Testis (tissue), 2 donors: ENCODE results near the gene KRTAP5-1.

Experiments used
- POLR2A ChIP-seq: fragments of 450-650 bp; IDR thresholded peaks from one replicate; pipeline ENCODE4 v1.6.1; 2017; ENCODE audit warnings: antibody characterized with exemption, mild to moderate bottlenecking, moderate library complexity
- TF ChIP-seq, protein P1 (sequence below), 3 experiments: fragments of 450-650 bp in 2 of 3; fragments of 200-600 bp in 1 of 3; sonication (generic) in 1 of 3; IDR thresholded peaks; one replicate each; pipeline ENCODE4 v1.5.1; 2016 to 2019; ENCODE audit warnings: antibody characterized with exemption in 3 of 3, mild to moderate bottlenecking in 2 of 3, moderate library complexity in 1 of 3

DNA sequence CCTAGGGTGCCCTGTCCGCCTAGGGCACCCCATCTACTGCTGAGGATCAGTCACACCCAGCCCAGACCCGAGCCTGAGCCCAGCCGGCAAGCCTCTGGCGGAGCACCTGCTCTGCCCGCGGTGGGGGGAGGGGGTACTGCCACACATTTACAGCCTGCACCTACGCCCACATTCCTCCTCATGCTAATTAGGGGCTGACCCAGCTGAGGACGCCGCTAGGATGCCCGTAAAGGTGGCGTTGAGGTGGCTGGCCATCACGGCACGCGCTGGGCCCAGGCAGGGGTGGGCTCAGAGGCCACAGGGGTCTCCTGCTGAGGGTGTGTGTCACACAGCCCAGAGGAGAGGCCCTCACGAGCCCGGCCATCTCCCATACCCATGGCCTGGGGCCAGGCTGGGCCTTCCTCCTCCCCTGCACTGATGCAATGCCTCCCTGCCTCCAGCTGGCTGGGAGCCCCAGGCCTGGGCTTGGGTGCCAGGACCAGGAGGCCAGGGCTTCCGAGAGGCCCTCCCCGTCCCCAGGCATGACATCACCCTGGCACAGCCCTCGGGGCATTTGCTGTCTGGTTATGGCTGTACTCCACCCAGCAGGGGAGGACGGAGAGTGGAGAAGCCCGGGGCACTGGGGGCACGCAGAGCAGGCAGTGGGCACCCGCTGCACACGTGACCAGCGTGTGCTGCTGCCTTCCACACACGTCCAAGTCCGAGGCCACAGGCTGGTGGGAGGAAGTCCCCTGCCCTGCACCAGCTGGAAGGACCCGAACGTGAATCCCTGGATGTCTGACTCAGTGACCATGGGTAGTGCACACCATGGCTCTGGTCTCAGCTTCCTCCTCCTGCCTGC lies 25.8 kb downstream of the KRTAP5-1 start:
- no peak for TF ChIP-seq POLR2A
- TF ChIP-seq, protein P1, sequence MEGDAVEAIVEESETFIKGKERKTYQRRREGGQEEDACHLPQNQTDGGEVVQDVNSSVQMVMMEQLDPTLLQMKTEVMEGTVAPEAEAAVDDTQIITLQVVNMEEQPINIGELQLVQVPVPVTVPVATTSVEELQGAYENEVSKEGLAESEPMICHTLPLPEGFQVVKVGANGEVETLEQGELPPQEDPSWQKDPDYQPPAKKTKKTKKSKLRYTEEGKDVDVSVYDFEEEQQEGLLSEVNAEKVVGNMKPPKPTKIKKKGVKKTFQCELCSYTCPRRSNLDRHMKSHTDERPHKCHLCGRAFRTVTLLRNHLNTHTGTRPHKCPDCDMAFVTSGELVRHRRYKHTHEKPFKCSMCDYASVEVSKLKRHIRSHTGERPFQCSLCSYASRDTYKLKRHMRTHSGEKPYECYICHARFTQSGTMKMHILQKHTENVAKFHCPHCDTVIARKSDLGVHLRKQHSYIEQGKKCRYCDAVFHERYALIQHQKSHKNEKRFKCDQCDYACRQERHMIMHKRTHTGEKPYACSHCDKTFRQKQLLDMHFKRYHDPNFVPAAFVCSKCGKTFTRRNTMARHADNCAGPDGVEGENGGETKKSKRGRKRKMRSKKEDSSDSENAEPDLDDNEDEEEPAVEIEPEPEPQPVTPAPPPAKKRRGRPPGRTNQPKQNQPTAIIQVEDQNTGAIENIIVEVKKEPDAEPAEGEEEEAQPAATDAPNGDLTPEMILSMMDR (IDR thresholded peaks at IDR 0.05), result no peak
